WTC11 (cell line): ENCODE data around the gene KDM4C. TPM values are rescaled to one million over a fixed set of nuclear protein-coding genes. Genes with fewer than 3 reads are reported as not detected.

Source experiments
- ATAC-seq: fragments of 200-7000 bp; cut with Tn5 transposase; 2 replicates; pipeline ENCODE4 v1.10.0; 2021; ENCODE audit warnings: mild to moderate bottlenecking, moderate library complexity
- CTCF ChIA-PET: fragments of 300-600 bp; sonication (Branson Sonifier 250); formaldehyde crosslinking; loops from one replicate; lab custom pipeline; 2021; ENCODE audit warnings: antibody characterized with exemption; lab: Charles Lee
- POLR2A ChIA-PET: fragments of 350-600 bp; sonication (Branson Sonifier 250); formaldehyde crosslinking; loops from one replicate; lab custom pipeline; 2021; ENCODE audit warnings: antibody characterized with exemption; lab: Charles Lee
- DNase-seq: peaks from one replicate; pipeline ENCODE4 v3.0.0; 2021; ENCODE audit warnings: low spot score
- H3K27ac Mint-ChIP-seq: 2 replicates; pipeline ENCODE4 v1.8.0; 2021; ENCODE audit warnings: mixed read lengths
- H3K27me3 Mint-ChIP-seq: 2 replicates; pipeline ENCODE4 v1.8.0; 2021; ENCODE audit warnings: low read depth, mild to moderate bottlenecking, moderate library complexity, mixed read lengths
- H3K36me3 Mint-ChIP-seq: 2 replicates; pipeline ENCODE4 v1.8.0; 2021; ENCODE audit warnings: mixed read lengths
- H3K4me1 Mint-ChIP-seq: 2 replicates; pipeline ENCODE4 v1.8.0; 2022; ENCODE audit warnings: mixed read lengths
- H3K4me3 Mint-ChIP-seq: 2 replicates; pipeline ENCODE4 v1.8.0; 2021; ENCODE audit warnings: mild to moderate bottlenecking, moderate library complexity, mixed read lengths
- H3K9me3 Mint-ChIP-seq: 2 replicates; pipeline ENCODE4 v1.8.0; 2021; ENCODE audit warnings: mixed read lengths
- EMX1 ChIP-seq: fragments of 250-450 bp; sonication (Bioruptor Pico); IDR thresholded peaks from 2 replicates; pipeline ENCODE4 v1.8.0; 2021; ENCODE audit warnings: mild to moderate bottlenecking
- ERG ChIP-seq: fragments of 250-450 bp; sonication (Bioruptor Pico); IDR thresholded peaks from 2 replicates; pipeline ENCODE4 v1.8.0; 2021; ENCODE audit warnings: mild to moderate bottlenecking
- FOXJ3 ChIP-seq: sonication (generic); formaldehyde crosslinking; IDR thresholded peaks from 2 replicates; pipeline ENCODE4 v1.9.0; 2021; ENCODE audit warnings: missing genetic modification reagents, mild to moderate bottlenecking, borderline replicate concordance
- FOXK1 ChIP-seq: sonication (generic); formaldehyde crosslinking; IDR thresholded peaks from 2 replicates; pipeline ENCODE4 v1.8.0; 2022; ENCODE audit warnings: mild to moderate bottlenecking, moderate library complexity, missing genetic modification reagents
- GTF2I ChIP-seq: fragments of 250-450 bp; sonication (Bioruptor Pico); conservative IDR thresholded peaks from 2 replicates; pipeline ENCODE4 v1.4.0; 2021; ENCODE audit warnings: mild to moderate bottlenecking
- NFE2L1 ChIP-seq: sonication (generic); formaldehyde crosslinking; IDR thresholded peaks from 2 replicates; pipeline ENCODE4 v1.8.1; 2023; ENCODE audit warnings: missing genetic modification reagents
- NFYB ChIP-seq: sonication (generic); formaldehyde crosslinking; conservative IDR thresholded peaks from 2 replicates; pipeline ENCODE4 v1.8.0; 2022; ENCODE audit warnings: low read depth, missing genetic modification reagents
- OVOL2 ChIP-seq: fragments of 250-450 bp; sonication (Bioruptor Pico); IDR thresholded peaks from 2 replicates; pipeline ENCODE4 v1.9.0; 2021; ENCODE audit warnings: mild to moderate bottlenecking, borderline replicate concordance
- PREB ChIP-seq: sonication (generic); formaldehyde crosslinking; IDR thresholded peaks from 2 replicates; pipeline ENCODE4 v1.8.1; 2022; ENCODE audit warnings: mild to moderate bottlenecking, missing genetic modification reagents, moderate library complexity, borderline replicate concordance
- TEAD1 ChIP-seq: sonication (generic); formaldehyde crosslinking; IDR thresholded peaks from 2 replicates; pipeline ENCODE4 v1.8.0; 2022; ENCODE audit warnings: mild to moderate bottlenecking, missing genetic modification reagents
- TEAD4 ChIP-seq: sonication (generic); formaldehyde crosslinking; IDR thresholded peaks from 2 replicates; pipeline ENCODE4 v1.8.0; 2022; ENCODE audit warnings: mild to moderate bottlenecking, missing genetic modification reagents
- TP53 ChIP-seq: sonication (generic); formaldehyde crosslinking; IDR thresholded peaks from 2 replicates; pipeline ENCODE4 v1.8.1; 2023; ENCODE audit warnings: mild to moderate bottlenecking, missing genetic modification reagents
- ZNF121 ChIP-seq: sonication (generic); formaldehyde crosslinking; IDR thresholded peaks from 2 replicates; pipeline ENCODE4 v1.8.0; 2023; ENCODE audit warnings: missing genetic modification reagents
- total RNA-seq: library from RNA; stranded (reverse); gene quantifications from 3 replicates; pipeline ENCODE4 v1.2.3, GENCODE V29; 2021
- TF ChIP-seq, protein P1 (sequence below): sonication (generic); formaldehyde crosslinking; IDR thresholded peaks from 2 replicates; pipeline ENCODE4 v1.8.0; 2023; ENCODE audit warnings: missing genetic modification reagents
- TF ChIP-seq, protein P2 (sequence below): sonication (generic); formaldehyde crosslinking; IDR thresholded peaks from 2 replicates; pipeline ENCODE4 v1.8.0; 2023; ENCODE audit warnings: mild to moderate bottlenecking, missing genetic modification reagents
- TF ChIP-seq, protein P3 (sequence below): sonication (generic); formaldehyde crosslinking; IDR thresholded peaks from 2 replicates; pipeline ENCODE4 v1.8.0; 2023; ENCODE audit warnings: missing genetic modification reagents, mild to moderate bottlenecking, borderline replicate concordance
- TF ChIP-seq, protein P4 (sequence below): fragments of 250-450 bp; sonication (Bioruptor Pico); IDR thresholded peaks from 2 replicates; pipeline ENCODE4 v1.9.0; 2021; ENCODE audit warnings: mild to moderate bottlenecking, borderline replicate concordance

Gene KDM4C
- total RNA-seq, 1 experiment from 2014 or later = 29.2 TPM

- ChIA-PET POLR2A (no interaction called here), CTCF (no interaction called here)
- Mint-ChIP-seq H3K4me3 (no peak overlapping the region), H3K27ac (0 out of 2 replicates have a peak overlapping the region, but pooled peaks have one; percentile 29), H3K9me3 (no peaks in the 10 kb centered on the region), H3K27me3 (no peaks in the 10 kb centered on the region), H3K36me3 (peaks cover 15% of the 10 kb centered on the region), H3K4me1 (peaks cover 25% of the 10 kb centered on the region)
- no peak for DNase-seq
- no peak for ATAC-seq
- TF ChIP-seq ZNF121 (CRISPR knock-in tag) (no peak), TP53 (CRISPR knock-in tag) (no peak), NFE2L1 (CRISPR knock-in tag) (no peak), PREB (CRISPR knock-in tag) (no peak)
- TF ChIP-seq, protein P1, sequence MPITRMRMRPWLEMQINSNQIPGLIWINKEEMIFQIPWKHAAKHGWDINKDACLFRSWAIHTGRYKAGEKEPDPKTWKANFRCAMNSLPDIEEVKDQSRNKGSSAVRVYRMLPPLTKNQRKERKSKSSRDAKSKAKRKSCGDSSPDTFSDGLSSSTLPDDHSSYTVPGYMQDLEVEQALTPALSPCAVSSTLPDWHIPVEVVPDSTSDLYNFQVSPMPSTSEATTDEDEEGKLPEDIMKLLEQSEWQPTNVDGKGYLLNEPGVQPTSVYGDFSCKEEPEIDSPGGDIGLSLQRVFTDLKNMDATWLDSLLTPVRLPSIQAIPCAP (CRISPR knock-in tag) = no peak
- TF ChIP-seq, protein P2, sequence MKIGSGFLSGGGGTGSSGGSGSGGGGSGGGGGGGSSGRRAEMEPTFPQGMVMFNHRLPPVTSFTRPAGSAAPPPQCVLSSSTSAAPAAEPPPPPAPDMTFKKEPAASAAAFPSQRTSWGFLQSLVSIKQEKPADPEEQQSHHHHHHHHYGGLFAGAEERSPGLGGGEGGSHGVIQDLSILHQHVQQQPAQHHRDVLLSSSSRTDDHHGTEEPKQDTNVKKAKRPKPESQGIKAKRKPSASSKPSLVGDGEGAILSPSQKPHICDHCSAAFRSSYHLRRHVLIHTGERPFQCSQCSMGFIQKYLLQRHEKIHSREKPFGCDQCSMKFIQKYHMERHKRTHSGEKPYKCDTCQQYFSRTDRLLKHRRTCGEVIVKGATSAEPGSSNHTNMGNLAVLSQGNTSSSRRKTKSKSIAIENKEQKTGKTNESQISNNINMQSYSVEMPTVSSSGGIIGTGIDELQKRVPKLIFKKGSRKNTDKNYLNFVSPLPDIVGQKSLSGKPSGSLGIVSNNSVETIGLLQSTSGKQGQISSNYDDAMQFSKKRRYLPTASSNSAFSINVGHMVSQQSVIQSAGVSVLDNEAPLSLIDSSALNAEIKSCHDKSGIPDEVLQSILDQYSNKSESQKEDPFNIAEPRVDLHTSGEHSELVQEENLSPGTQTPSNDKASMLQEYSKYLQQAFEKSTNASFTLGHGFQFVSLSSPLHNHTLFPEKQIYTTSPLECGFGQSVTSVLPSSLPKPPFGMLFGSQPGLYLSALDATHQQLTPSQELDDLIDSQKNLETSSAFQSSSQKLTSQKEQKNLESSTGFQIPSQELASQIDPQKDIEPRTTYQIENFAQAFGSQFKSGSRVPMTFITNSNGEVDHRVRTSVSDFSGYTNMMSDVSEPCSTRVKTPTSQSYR (CRISPR knock-in tag) = no peak
- TF ChIP-seq, protein P3, sequence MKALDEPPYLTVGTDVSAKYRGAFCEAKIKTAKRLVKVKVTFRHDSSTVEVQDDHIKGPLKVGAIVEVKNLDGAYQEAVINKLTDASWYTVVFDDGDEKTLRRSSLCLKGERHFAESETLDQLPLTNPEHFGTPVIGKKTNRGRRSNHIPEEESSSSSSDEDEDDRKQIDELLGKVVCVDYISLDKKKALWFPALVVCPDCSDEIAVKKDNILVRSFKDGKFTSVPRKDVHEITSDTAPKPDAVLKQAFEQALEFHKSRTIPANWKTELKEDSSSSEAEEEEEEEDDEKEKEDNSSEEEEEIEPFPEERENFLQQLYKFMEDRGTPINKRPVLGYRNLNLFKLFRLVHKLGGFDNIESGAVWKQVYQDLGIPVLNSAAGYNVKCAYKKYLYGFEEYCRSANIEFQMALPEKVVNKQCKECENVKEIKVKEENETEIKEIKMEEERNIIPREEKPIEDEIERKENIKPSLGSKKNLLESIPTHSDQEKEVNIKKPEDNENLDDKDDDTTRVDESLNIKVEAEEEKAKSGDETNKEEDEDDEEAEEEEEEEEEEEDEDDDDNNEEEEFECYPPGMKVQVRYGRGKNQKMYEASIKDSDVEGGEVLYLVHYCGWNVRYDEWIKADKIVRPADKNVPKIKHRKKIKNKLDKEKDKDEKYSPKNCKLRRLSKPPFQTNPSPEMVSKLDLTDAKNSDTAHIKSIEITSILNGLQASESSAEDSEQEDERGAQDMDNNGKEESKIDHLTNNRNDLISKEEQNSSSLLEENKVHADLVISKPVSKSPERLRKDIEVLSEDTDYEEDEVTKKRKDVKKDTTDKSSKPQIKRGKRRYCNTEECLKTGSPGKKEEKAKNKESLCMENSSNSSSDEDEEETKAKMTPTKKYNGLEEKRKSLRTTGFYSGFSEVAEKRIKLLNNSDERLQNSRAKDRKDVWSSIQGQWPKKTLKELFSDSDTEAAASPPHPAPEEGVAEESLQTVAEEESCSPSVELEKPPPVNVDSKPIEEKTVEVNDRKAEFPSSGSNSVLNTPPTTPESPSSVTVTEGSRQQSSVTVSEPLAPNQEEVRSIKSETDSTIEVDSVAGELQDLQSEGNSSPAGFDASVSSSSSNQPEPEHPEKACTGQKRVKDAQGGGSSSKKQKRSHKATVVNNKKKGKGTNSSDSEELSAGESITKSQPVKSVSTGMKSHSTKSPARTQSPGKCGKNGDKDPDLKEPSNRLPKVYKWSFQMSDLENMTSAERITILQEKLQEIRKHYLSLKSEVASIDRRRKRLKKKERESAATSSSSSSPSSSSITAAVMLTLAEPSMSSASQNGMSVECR (CRISPR knock-in tag) = no peak
Observed at GRCh38 chr9:6790866-6791265, 33.1 kb downstream of the KDM4C start.

- H3K27me3 Mint-ChIP-seq = no peaks in the 10 kb centered on the region
- no peak overlapping the region; the same call in 1 of the 2 replicates for H3K27ac Mint-ChIP-seq
- H3K4me3 Mint-ChIP-seq = no peak overlapping the region
- POLR2A ChIA-PET = interaction anchor here (0.7 kb wide), 1 partner anchor 75 kb away, joined by 3 read pairs; no protein-coding TSS in a partner anchor
- peaks cover 6% of the 10 kb centered on the region for H3K9me3 Mint-ChIP-seq
- DNase-seq = no peak
- CTCF ChIA-PET = no interaction called here
- peaks cover 33% of the 10 kb centered on the region for H3K36me3 Mint-ChIP-seq
- ATAC-seq = no peak
- peaks cover 29% of the 10 kb centered on the region for H3K4me1 Mint-ChIP-seq
- TF ChIP-seq TEAD4 (CRISPR knock-in tag) (no peak), TEAD1 (CRISPR knock-in tag) (no peak), ERG (no peak), OVOL2 (CRISPR knock-in tag) (no peak), FOXJ3 (CRISPR knock-in tag) (no peak), NFYB (no peak), FOXK1 (no peak), EMX1 (no peak), GTF2I (CRISPR knock-in tag) (no peak)
- TF ChIP-seq, protein P2 (CRISPR knock-in tag) = no peak
- TF ChIP-seq, protein P4, sequence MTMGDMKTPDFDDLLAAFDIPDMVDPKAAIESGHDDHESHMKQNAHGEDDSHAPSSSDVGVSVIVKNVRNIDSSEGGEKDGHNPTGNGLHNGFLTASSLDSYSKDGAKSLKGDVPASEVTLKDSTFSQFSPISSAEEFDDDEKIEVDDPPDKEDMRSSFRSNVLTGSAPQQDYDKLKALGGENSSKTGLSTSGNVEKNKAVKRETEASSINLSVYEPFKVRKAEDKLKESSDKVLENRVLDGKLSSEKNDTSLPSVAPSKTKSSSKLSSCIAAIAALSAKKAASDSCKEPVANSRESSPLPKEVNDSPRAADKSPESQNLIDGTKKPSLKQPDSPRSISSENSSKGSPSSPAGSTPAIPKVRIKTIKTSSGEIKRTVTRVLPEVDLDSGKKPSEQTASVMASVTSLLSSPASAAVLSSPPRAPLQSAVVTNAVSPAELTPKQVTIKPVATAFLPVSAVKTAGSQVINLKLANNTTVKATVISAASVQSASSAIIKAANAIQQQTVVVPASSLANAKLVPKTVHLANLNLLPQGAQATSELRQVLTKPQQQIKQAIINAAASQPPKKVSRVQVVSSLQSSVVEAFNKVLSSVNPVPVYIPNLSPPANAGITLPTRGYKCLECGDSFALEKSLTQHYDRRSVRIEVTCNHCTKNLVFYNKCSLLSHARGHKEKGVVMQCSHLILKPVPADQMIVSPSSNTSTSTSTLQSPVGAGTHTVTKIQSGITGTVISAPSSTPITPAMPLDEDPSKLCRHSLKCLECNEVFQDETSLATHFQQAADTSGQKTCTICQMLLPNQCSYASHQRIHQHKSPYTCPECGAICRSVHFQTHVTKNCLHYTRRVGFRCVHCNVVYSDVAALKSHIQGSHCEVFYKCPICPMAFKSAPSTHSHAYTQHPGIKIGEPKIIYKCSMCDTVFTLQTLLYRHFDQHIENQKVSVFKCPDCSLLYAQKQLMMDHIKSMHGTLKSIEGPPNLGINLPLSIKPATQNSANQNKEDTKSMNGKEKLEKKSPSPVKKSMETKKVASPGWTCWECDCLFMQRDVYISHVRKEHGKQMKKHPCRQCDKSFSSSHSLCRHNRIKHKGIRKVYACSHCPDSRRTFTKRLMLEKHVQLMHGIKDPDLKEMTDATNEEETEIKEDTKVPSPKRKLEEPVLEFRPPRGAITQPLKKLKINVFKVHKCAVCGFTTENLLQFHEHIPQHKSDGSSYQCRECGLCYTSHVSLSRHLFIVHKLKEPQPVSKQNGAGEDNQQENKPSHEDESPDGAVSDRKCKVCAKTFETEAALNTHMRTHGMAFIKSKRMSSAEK (CRISPR knock-in tag) = no peak
Observed at GRCh38 chr9:6793203-6793602, 35.4 kb downstream of the KDM4C start.
